HG03521 (cell line): Measurements from ENCODE around the gene FUT6.
"Not testable (repeated sequence)": the region's sequence is repeated elsewhere in the genome, so short reads cannot be mapped to it uniquely, and the experiment has no call there.

Source experiments
- ATAC-seq: cut with Tn5 transposase; IDR thresholded peaks from one replicate; pipeline ENCODE4 v1.9.1; 2021; ENCODE audit warnings: mild to moderate bottlenecking, moderate library complexity; ENCODE audit not compliant: unreplicated experiment

Gene FUT6

GRCh38 chr19:5839065-5840017 lies at the start of gene FUT6:
FUT6 (minus strand) TSS chr19:5839702; CDS start chr19:5832567, 7,135 bp downstream.
- no peak for ATAC-seq

GRCh38 chr19:5884065-5884811 lies 44.7 kb upstream of the FUT6 start:
- not testable (repeated sequence) for ATAC-seq

- ATAC-seq, result not testable (repeated sequence)
These were observed 43.8 kb upstream of the FUT6 start for GRCh38 chr19:5883157-5883873.

DNA sequence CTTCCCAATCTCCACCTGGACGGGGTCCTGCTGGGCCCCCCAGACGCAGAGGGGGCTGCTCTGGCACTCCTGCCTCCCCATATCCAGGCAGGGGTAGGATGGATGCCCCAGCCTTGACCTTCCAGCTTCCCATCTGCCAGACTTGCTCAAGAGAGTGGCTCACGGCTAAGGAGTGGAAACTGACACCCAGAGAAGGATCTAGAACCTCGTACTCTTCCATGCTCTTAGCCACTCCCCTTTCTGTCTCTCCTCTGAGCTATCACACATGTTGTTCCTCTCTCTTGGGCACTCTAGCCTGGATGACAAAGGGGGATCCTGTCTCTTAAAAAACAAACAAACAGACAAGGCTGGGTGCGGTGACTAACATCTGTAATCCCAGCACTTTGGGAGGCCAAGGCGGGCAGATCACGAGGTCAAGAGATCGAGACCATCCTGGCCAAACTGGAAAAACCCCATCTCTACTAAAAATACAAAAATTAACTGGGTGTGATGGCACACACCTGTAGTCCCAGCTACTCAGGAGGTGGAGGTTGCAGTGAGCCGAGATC lies 43.0 kb upstream of the FUT6 start:
- ATAC-seq, result no peak

GRCh38 chr19:5881543-5882299 lies 42.2 kb upstream of the FUT6 start:
- no peak for ATAC-seq

DNA sequence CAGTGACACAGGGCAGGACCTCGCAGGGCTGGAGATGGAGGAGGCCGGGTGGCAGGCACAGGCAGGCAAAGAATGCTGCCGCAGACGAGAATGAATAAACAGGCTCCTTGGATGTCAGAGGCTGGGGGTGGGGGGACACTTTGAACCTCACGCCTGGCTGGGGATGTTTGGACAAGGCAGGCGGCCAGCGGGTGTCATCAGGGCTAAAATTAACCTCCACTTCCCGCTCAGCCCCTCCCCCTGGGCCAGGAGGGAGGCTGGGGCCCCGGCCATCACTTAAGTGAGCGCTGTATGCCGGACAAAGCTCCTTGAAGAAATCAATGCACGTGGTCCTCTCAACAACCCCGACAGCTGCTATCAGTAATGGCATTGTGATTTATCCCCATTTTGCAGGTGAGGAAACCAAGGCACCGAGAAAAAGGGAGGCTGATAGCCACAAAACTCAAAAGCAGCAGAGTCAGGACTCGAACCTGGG lies 41.1 kb upstream of the FUT6 start:
- ATAC-seq, result no peak

- no peak for ATAC-seq
These were observed 40.7 kb upstream of the FUT6 start for GRCh38 chr19:5880196-5880595.

DNA sequence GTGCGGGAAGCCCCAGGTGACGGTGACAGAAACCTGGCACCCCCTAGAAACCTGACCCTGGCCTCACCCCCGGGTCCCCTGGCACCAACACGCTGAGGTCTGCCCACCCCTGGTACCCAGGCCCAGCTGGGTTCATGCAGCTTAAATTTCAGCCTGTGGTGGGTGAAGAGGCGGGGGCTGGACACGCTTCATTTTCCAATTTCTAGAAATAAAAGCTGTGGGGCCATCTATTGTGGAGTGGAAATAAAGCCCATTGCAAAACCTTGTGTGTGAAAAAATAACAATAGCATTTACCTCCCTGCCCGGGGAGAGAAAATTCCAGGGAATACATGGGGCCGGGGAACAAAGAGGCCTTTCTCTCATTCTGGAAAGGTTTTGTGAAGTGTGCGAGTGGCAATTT lies 38.4 kb upstream of the FUT6 start:
- no peak for ATAC-seq

GRCh38 chr19:5877427-5877826 lies 37.9 kb upstream of the FUT6 start:
- ATAC-seq, result no peak

GRCh38 chr19:5874496-5874895 lies 35.0 kb upstream of the FUT6 start:
- ATAC-seq, result not testable (repeated sequence)

GRCh38 chr19:5873617-5874199 lies 34.2 kb upstream of the FUT6 start:
- no peak for ATAC-seq

DNA sequence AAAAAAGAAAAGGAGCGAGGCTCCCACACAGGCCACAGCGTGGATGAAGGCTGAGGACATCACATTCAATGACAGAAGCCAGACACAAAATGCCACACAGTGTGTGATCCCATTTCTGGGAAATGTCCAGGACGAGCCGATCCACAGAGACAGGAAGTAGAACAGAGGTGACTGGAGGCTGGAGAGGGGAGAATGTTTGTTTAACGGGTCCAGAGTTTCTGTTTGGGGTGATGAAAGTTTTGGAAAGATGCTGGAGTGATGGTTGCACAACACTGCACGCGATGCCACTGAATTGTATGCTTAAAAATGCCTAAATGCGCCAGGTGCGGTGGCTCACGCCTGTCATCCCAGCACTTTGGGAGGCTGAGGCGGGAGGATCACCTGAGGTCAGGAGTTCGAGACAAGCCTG lies 31.5 kb upstream of the FUT6 start:
- no peak for ATAC-seq

- ATAC-seq, result no peak
These were observed 28.0 kb upstream of the FUT6 start for GRCh38 chr19:5867201-5868136.

- no peak for ATAC-seq
These were observed 26.3 kb upstream of the FUT6 start for GRCh38 chr19:5865772-5866171.

DNA sequence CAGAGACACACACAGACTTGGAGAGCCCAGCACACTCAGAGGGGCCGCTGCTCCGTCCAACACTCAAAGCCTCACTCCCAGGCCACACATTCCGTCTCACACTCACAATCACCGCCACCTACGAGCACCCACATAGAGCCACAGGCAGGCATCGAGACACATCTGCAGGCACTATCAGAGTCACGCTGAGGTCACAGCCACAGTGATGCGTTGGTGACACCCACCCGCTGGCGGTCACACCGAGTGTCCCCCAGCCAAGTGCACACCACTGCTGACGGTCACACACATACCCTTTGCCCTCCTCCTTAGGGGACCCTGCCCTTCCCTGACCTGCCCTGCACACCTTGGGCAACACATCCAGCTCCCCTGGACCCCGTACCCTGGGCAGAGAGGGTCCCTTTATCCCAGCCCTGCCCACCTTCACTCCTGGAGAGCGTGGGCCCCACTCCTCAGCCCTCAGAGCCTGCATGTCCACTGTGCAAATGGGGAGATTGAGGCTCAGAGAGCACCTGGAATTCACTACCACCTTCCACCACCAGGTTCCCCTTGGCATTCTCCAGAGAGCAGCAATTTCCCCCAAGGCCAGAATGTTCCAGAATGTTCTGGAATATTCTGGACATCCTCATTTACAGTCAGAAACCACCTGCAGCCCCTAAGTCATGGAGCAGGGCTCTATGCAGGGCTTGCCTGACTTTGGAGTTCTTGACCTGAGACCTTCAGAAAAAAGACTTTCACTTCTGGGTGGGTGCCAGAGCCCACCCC lies 25.4 kb upstream of the FUT6 start:
- ATAC-seq, result no peak

- ATAC-seq, result no peak
These were observed 24.7 kb upstream of the FUT6 start for GRCh38 chr19:5864013-5864720.

DNA sequence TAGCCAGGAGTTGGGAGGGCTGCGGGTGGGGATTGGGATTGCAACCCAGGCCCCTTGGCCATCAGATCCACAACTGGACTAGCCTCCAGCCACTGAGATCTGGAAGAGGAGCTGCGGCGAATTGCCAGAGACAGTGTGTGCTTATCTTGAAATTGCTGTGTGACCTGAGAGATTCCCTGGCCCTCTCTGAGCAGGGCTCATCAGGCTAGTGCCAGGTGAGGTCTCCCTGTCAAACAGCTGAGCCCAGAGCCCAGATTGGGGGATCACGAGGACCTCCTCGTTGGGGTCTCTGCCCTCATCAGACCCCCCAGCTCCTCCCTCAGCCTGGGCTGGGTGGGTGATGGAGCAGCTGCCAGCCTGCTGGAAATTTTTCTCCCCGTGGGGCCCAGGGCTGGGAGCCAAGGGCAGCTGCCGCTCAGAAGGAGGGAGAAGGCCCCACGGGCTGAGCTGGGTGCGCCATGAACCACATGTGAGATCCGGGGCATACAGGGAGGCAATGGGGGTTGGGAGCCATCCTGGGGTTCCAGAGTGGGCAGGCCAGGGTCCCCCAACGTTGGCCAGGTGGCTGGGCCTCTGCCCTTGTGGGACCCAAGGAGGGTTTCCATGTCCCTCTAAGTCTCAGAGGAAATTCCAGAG lies 23.6 kb upstream of the FUT6 start:
- no peak for ATAC-seq
